H9 (cell line): ENCODE data around the gene ATP13A3. TPM values are rescaled to one million over a fixed set of nuclear protein-coding genes. Genes with fewer than 3 reads are reported as not detected.

Source experiments
- DNase-seq: peaks from one replicate; pipeline ENCODE4 v3.0.0-alpha.2; 2017
- H2AFZ ChIP-seq: one replicate; pipeline ENCODE4 v1.6.1; 2013; ENCODE audit warnings: mild to moderate bottlenecking, low read length, control low read depth, moderate library complexity
- H2AK5ac ChIP-seq: 2 replicates; pipeline ENCODE4 v1.6.1; 2013; ENCODE audit warnings: low read length, control low read depth, mixed read lengths; ENCODE audit not compliant: insufficient read length
- H2BK120ac ChIP-seq: one replicate; pipeline ENCODE4 v1.6.1; 2013; ENCODE audit warnings: low read depth, mild to moderate bottlenecking, low read length, control low read depth, inconsistent platforms; ENCODE audit not compliant: poor library complexity, severe bottlenecking
- H2BK12ac ChIP-seq: 2 replicates; pipeline ENCODE4 v1.6.1; 2013; ENCODE audit warnings: low read length, control low read depth, mixed read lengths, low read depth; ENCODE audit not compliant: insufficient read length
- H2BK15ac ChIP-seq: 2 replicates; pipeline ENCODE4 v1.6.1; 2013; ENCODE audit warnings: low read depth, low read length, control low read depth
- H2BK20ac ChIP-seq: one replicate; pipeline ENCODE4 v1.6.1; 2013; ENCODE audit warnings: low read depth, mild to moderate bottlenecking, low read length, control low read depth, inconsistent platforms; ENCODE audit not compliant: poor library complexity, severe bottlenecking
- H2BK5ac ChIP-seq: 2 replicates; pipeline ENCODE4 v1.6.1; 2013; ENCODE audit warnings: low read length, control low read depth, mixed read lengths; ENCODE audit not compliant: insufficient read length
- H3K14ac ChIP-seq: 2 replicates; pipeline ENCODE4 v1.6.1; 2013; ENCODE audit warnings: low read length, control low read depth; ENCODE audit not compliant: insufficient read depth
- H3K18ac ChIP-seq: 2 replicates; pipeline ENCODE4 v1.6.1; 2013; ENCODE audit warnings: low read depth, mild to moderate bottlenecking, mixed read lengths, low read length, control low read depth; ENCODE audit not compliant: insufficient read length
- H3K23ac ChIP-seq: 2 replicates; pipeline ENCODE4 v1.6.1; 2013; ENCODE audit warnings: low read length, control low read depth, mixed read lengths, low read depth; ENCODE audit not compliant: insufficient read length
- H3K23me2 ChIP-seq: 2 replicates; pipeline ENCODE4 v1.6.1; 2013; ENCODE audit warnings: low read depth, mild to moderate bottlenecking, mixed read lengths, low read length, control low read depth; ENCODE audit not compliant: insufficient read length, poor library complexity, severe bottlenecking
- H3K27ac ChIP-seq: 2 replicates; pipeline ENCODE4 v1.5.1; 2013; ENCODE audit warnings: low read length, control low read depth, mixed read lengths, low read depth; ENCODE audit not compliant: insufficient read length
- H3K27me3 ChIP-seq: 2 replicates; pipeline ENCODE4 v1.6.1; 2013; ENCODE audit warnings: low read length, control low read depth, inconsistent platforms; ENCODE audit not compliant: insufficient read depth
- H3K4ac ChIP-seq: 2 replicates; pipeline ENCODE4 v1.6.1; 2013; ENCODE audit warnings: low read depth, mild to moderate bottlenecking, control low read depth, inconsistent platforms, low read length, moderate library complexity
- H3K4me1 ChIP-seq: 2 replicates; pipeline ENCODE4 v1.6.1; 2013; ENCODE audit warnings: low read length, control low read depth, inconsistent platforms; ENCODE audit not compliant: insufficient read depth
- H3K4me2 ChIP-seq: 2 replicates; pipeline ENCODE4 v1.6.1; 2013; ENCODE audit warnings: low read length, control low read depth, mixed read lengths; ENCODE audit not compliant: insufficient read length, insufficient read depth
- H3K56ac ChIP-seq: 2 replicates; pipeline ENCODE4 v1.6.1; 2013; ENCODE audit warnings: low read depth, mild to moderate bottlenecking, mixed read lengths, low read length, control low read depth; ENCODE audit not compliant: insufficient read length
- H3K79me1 ChIP-seq: 2 replicates; pipeline ENCODE4 v1.6.1; 2013; ENCODE audit warnings: low read depth, mild to moderate bottlenecking, moderate library complexity, low read length, control low read depth, inconsistent platforms; ENCODE audit not compliant: insufficient read depth, poor library complexity, severe bottlenecking
- H3K79me2 ChIP-seq: 2 replicates; pipeline ENCODE4 v1.6.1; 2013; ENCODE audit warnings: low read length, control low read depth, inconsistent platforms; ENCODE audit not compliant: insufficient read depth
- H3K9ac ChIP-seq: 2 replicates; pipeline ENCODE4 v1.6.1; 2013; ENCODE audit warnings: low read length, control low read depth, mixed read lengths; ENCODE audit not compliant: insufficient read length; ENCODE audit errors: extremely low read depth
- H3K9me3 ChIP-seq: one replicate; pipeline ENCODE4 v1.6.1; 2013; ENCODE audit warnings: low read depth, low read length, inconsistent platforms; ENCODE audit not compliant: control insufficient read depth
- H3T11ph ChIP-seq: one replicate; pipeline ENCODE4 v1.6.1; 2013; ENCODE audit warnings: mild to moderate bottlenecking, low read length, control low read depth, inconsistent platforms
- H4K20me1 ChIP-seq: one replicate; pipeline ENCODE4 v1.6.1; 2013; ENCODE audit not compliant: control insufficient read depth, insufficient read length, insufficient read depth
- H4K5ac ChIP-seq: 2 replicates; pipeline ENCODE4 v1.6.1; 2013; ENCODE audit warnings: low read depth, mild to moderate bottlenecking, mixed read lengths, low read length, control low read depth; ENCODE audit not compliant: insufficient read length
- H4K8ac ChIP-seq: replicated peaks from 2 replicates; pipeline ENCODE4 v1.6.1; 2013; ENCODE audit warnings: low read length, control low read depth, mixed read lengths, low read depth; ENCODE audit not compliant: insufficient read length
- H4K91ac ChIP-seq: 2 replicates; pipeline ENCODE4 v1.6.1; 2013; ENCODE audit warnings: low read depth, mild to moderate bottlenecking, moderate library complexity, mixed read lengths, low read length, control low read depth; ENCODE audit not compliant: insufficient read length
- H3K27ac Mint-ChIP-seq, 3 experiments: 2 replicates in 2 of 3; 3 replicates in 1 of 3; pipeline ENCODE4 v1.8.0; 2020 to 2021; ENCODE audit warnings: mixed read lengths in 3 of 3, mild to moderate bottlenecking in 1 of 3, moderate library complexity in 1 of 3
- H3K27me3 Mint-ChIP-seq: 2 replicates; pipeline ENCODE4 v1.8.0; 2021; ENCODE audit warnings: low read depth, mild to moderate bottlenecking, moderate library complexity, mixed read lengths
- H3K36me3 Mint-ChIP-seq, 3 experiments: 2 replicates in 2 of 3; 3 replicates in 1 of 3; pipeline ENCODE4 v1.8.0; 2020 to 2021; ENCODE audit warnings: low read depth in 3 of 3, mixed read lengths in 3 of 3; ENCODE audit not compliant: insufficient read depth in 1 of 3
- H3K4me1 Mint-ChIP-seq, 2 experiments: 2 replicates each; pipeline ENCODE4 v1.8.0; 2020; ENCODE audit warnings: mixed read lengths in 2 of 2
- H3K4me3 Mint-ChIP-seq, 2 experiments: 2 replicates in 1 of 2; 3 replicates in 1 of 2; pipeline ENCODE4 v1.8.0; 2020 to 2021; ENCODE audit warnings: mild to moderate bottlenecking in 2 of 2, mixed read lengths in 2 of 2, moderate library complexity in 1 of 2
- H3K9me3 Mint-ChIP-seq, 2 experiments: 2 replicates in 1 of 2; 3 replicates in 1 of 2; pipeline ENCODE4 v1.8.0; 2020; ENCODE audit warnings: mild to moderate bottlenecking in 2 of 2, mixed read lengths in 2 of 2, moderate library complexity in 1 of 2
- WGBS: extraction: QIAGEN DNeasy Blood & Tissue Kit; methylation state at CpG from one replicate; pipeline ENCODE4 v1.1.7; 2013; ENCODE audit warnings: missing lambda C conversion rate, low lambda C conversion rate, mixed read lengths; ENCODE audit not compliant: insufficient read length; ENCODE audit errors: extremely low coverage; 5-methylcytosine and 5-hydroxymethylcytosine counted together
- total RNA-seq: library from RNA; stranded (reverse); gene quantifications from 2 replicates; pipeline ENCODE4 v1.2.1, GENCODE V29; 2021
- TF ChIP-seq, protein P1 (sequence below): fragments of 200-600 bp; sonication (generic); conservative IDR thresholded peaks from 3 replicates; pipeline ENCODE4 v1.8.0; 2021; ENCODE audit warnings: antibody characterized with exemption, mild to moderate bottlenecking

The ATP13A3 gene
- total RNA-seq, 1 experiment from 2014 or later = 78.5 TPM

DNA sequence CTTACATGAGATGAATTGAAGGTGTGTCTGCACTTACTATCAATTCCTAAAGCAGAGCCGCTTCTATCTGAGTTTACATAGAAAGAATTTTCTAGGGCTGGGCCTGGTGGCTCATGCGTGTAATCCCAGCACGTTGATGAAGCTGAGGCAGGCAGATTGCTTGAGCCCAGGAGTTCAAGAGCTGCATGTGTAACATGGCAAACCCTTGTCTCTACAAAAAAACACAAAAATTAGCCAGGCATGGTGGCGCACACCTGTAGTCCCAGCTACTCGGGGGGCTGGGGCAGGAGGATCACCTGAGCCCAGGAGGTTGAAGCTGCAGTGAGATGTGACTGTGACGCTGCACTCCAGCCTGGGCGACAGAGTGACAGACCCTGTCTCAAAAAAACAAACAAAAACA lies 18.1 kb upstream of the ATP13A3 start:
- Histone ChIP-seq H2AFZ (no peak overlapping the region), H3K27me3 (no peaks in the 10 kb centered on the region), H4K5ac (no peak overlapping the region), H2BK15ac (no peak overlapping the region), H3K4me2 (no peak overlapping the region), H3K14ac (no peak overlapping the region), H4K8ac (no peak overlapping the region), H3K9ac (no peak overlapping the region), H3K18ac (no peak overlapping the region), H3K27ac (no peak overlapping the region), H4K91ac (no peak overlapping the region), H2BK120ac (no peak overlapping the region), H3K23me2 (no peaks in the 10 kb centered on the region), H2BK12ac (no peak overlapping the region), H3K79me2 (no peaks in the 10 kb centered on the region), H3K56ac (no peak overlapping the region), H2BK20ac (no peak overlapping the region), H3K4ac (no peak overlapping the region), H2BK5ac (no peak overlapping the region), H3K79me1 (no peaks in the 10 kb centered on the region), H4K20me1 (no peaks in the 10 kb centered on the region), H3K23ac (no peak overlapping the region), H3T11ph (no peak overlapping the region), H3K9me3 (no peaks in the 10 kb centered on the region), H3K4me1 (no peaks in the 10 kb centered on the region), H2AK5ac (no peak overlapping the region)
- Mint-ChIP-seq H3K4me1 (peaks cover 0 to 2% of the 10 kb centered on the region in 2 experiments; a peak in 1 of 4 replicates), H3K27me3 (no peaks in the 10 kb centered on the region; the same call in 1 of the 2 replicates), H3K36me3 (no peaks in the 10 kb centered on the region), H3K9me3 (no peaks in the 10 kb centered on the region), H3K27ac (no peak overlapping the region), H3K4me3 (no peak overlapping the region)
- TF ChIP-seq, protein P1, sequence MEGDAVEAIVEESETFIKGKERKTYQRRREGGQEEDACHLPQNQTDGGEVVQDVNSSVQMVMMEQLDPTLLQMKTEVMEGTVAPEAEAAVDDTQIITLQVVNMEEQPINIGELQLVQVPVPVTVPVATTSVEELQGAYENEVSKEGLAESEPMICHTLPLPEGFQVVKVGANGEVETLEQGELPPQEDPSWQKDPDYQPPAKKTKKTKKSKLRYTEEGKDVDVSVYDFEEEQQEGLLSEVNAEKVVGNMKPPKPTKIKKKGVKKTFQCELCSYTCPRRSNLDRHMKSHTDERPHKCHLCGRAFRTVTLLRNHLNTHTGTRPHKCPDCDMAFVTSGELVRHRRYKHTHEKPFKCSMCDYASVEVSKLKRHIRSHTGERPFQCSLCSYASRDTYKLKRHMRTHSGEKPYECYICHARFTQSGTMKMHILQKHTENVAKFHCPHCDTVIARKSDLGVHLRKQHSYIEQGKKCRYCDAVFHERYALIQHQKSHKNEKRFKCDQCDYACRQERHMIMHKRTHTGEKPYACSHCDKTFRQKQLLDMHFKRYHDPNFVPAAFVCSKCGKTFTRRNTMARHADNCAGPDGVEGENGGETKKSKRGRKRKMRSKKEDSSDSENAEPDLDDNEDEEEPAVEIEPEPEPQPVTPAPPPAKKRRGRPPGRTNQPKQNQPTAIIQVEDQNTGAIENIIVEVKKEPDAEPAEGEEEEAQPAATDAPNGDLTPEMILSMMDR = no peak
- no CpG with 5 or more reads among the region's 7 CpGs for WGBS
- no peak for DNase-seq
